Mesothelial cell of epicardium (in vitro differentiated cells): ENCODE data around the gene MTNR1B. TPM values are rescaled to one million over a fixed set of nuclear protein-coding genes. Genes with fewer than 3 reads are reported as not detected.

Experiments used
- DNase-seq, 2 experiments: peaks; one replicate each; pipeline ENCODE4 v3.0.0; 2021; ENCODE audit warnings: low spot score in 2 of 2; ENCODE audit not compliant: unreplicated experiment in 2 of 2
- H3K27ac Mint-ChIP-seq: 2 replicates; pipeline ENCODE4 v1.8.0; 2021; ENCODE audit warnings: mixed read lengths
- H3K27me3 Mint-ChIP-seq: 2 replicates; pipeline ENCODE4 v1.8.0; 2021; ENCODE audit warnings: low read depth, mixed read lengths
- H3K36me3 Mint-ChIP-seq: 2 replicates; pipeline ENCODE4 v1.8.0; 2021; ENCODE audit warnings: mixed read lengths
- H3K4me1 Mint-ChIP-seq: 2 replicates; pipeline ENCODE4 v1.8.0; 2021; ENCODE audit warnings: mixed read lengths
- H3K4me3 Mint-ChIP-seq: 2 replicates; pipeline ENCODE4 v1.8.0; 2021; ENCODE audit warnings: mild to moderate bottlenecking, moderate library complexity, mixed read lengths
- H3K9me3 Mint-ChIP-seq: 2 replicates; pipeline ENCODE4 v1.8.0; 2021; ENCODE audit warnings: mixed read lengths
- CTCF ChIP-seq: fragments of 200-600 bp; sonication (generic); IDR thresholded peaks from one replicate; pipeline ENCODE4 v1.5.0; 2021; ENCODE audit warnings: antibody characterized with exemption; ENCODE audit not compliant: unreplicated experiment
- total RNA-seq: library from RNA; stranded (reverse); gene quantifications from 3 replicates; pipeline ENCODE4 v1.2.1, GENCODE V29; 2021

The MTNR1B gene
- total RNA-seq = not detected in 3 replicates

- peak within 1 kb of the TSS; percentile 37 for H3K4me3 Mint-ChIP-seq
Observed at GRCh38 chr11:92969634-92970347, at the start of gene MTNR1B. Gene MTNR1B, plus strand, starts transcription at chr11:92969651. Its CDS starts 75 bp downstream, at chr11:92969726.

GRCh38 chr11:92920331-92920730 is 49.1 kb upstream of the MTNR1B start:
- peaks cover 10% of the 10 kb centered on the region for H3K9me3 Mint-ChIP-seq
- no peak for TF ChIP-seq CTCF
- H3K27ac Mint-ChIP-seq = no peak overlapping the region
- H3K36me3 Mint-ChIP-seq = no peaks in the 10 kb centered on the region
- H3K27me3 Mint-ChIP-seq = peaks cover 3% of the 10 kb centered on the region
- no peak for DNase-seq
- no peak overlapping the region for H3K4me3 Mint-ChIP-seq
- H3K4me1 Mint-ChIP-seq = no peaks in the 10 kb centered on the region

More at GRCh38 chr11:92969634-92970347, at the start of gene MTNR1B:
- Mint-ChIP-seq H3K27me3 (peaks cover 82% of the 10 kb centered on the region), H3K36me3 (no peaks in the 10 kb centered on the region), H3K4me1 (no peaks in the 10 kb centered on the region), H3K9me3 (peaks cover 4% of the 10 kb centered on the region), H3K27ac (no peak within 1 kb of the TSS)
- TF ChIP-seq CTCF = no peak
- no peak for DNase-seq

GRCh38 chr11:92922731-92923130 is 46.7 kb upstream of the MTNR1B start:
- no peak for TF ChIP-seq CTCF
- Mint-ChIP-seq H3K4me1 (no peaks in the 10 kb centered on the region), H3K27ac (no peak overlapping the region), H3K4me3 (no peak overlapping the region), H3K36me3 (peaks cover 5% of the 10 kb centered on the region), H3K9me3 (peaks cover 27% of the 10 kb centered on the region), H3K27me3 (peaks cover 3% of the 10 kb centered on the region)
- no peak for DNase-seq

GRCh38 chr11:92929246-92929645 is 40.2 kb upstream of the MTNR1B start:
- H3K27ac Mint-ChIP-seq = no peak overlapping the region
- peaks cover 1% of the 10 kb centered on the region for H3K27me3 Mint-ChIP-seq
- no peak for DNase-seq
- H3K9me3 Mint-ChIP-seq = peaks cover 24% of the 10 kb centered on the region
- peaks cover 2% of the 10 kb centered on the region for H3K4me1 Mint-ChIP-seq
- peaks cover 5% of the 10 kb centered on the region for H3K36me3 Mint-ChIP-seq
- no peak overlapping the region for H3K4me3 Mint-ChIP-seq
- TF ChIP-seq CTCF = no peak

GRCh38 chr11:92929653-92930052 is 39.8 kb upstream of the MTNR1B start:
- H3K27ac Mint-ChIP-seq = no peak overlapping the region
- no peak for DNase-seq
- peaks cover 5% of the 10 kb centered on the region for H3K36me3 Mint-ChIP-seq
- no peak for TF ChIP-seq CTCF
- peaks cover 1% of the 10 kb centered on the region for H3K27me3 Mint-ChIP-seq
- peaks cover 20% of the 10 kb centered on the region for H3K9me3 Mint-ChIP-seq
- H3K4me3 Mint-ChIP-seq = no peak overlapping the region
- H3K4me1 Mint-ChIP-seq = peaks cover 2% of the 10 kb centered on the region
